Measurements from ENCODE around the gene RNF8.
"Not testable (repeated sequence)": the region's sequence is repeated elsewhere in the genome, so short reads cannot be mapped to it uniquely, and the experiment has no call there.

The RNF8 gene

GRCh38 chr6:37321516-37322415, 32.0 kb upstream of the RNF8 start:
- no peak for DNase-seq

GRCh38 chr6:37323580-37323979, 30.2 kb upstream of the RNF8 start:
- DNase-seq, result no peak

GRCh38 chr6:37324131-37325033, 29.4 kb upstream of the RNF8 start:
- DNase-seq, result no peak

GRCh38 chr6:37330345-37330744, 23.4 kb upstream of the RNF8 start:
- not testable (repeated sequence) for DNase-seq

GRCh38 chr6:37331047-37331446, 22.7 kb upstream of the RNF8 start:
- no peak for DNase-seq

- no peak for DNase-seq
Observed at GRCh38 chr6:37332894-37333293, 20.9 kb upstream of the RNF8 start.

GRCh38 chr6:37334047-37334446, 19.7 kb upstream of the RNF8 start:
- no peak for DNase-seq

GRCh38 chr6:37338317-37338716, 15.5 kb upstream of the RNF8 start:
- DNase-seq, result not testable (repeated sequence)

- DNase-seq, result no peak
Observed at GRCh38 chr6:37338745-37339255, 15.0 kb upstream of the RNF8 start.

GRCh38 chr6:37339741-37340638, 13.8 kb upstream of the RNF8 start:
- DNase-seq, result no peak

GRCh38 chr6:37340639-37340943, 13.2 kb upstream of the RNF8 start:
- no peak for DNase-seq

- DNase-seq, result no peak
Observed at GRCh38 chr6:37343248-37343647, 10.5 kb upstream of the RNF8 start.

GRCh38 chr6:37344308-37344707, 9.5 kb upstream of the RNF8 start:
- DNase-seq, result no peak

GRCh38 chr6:37345804-37346203, 8.0 kb upstream of the RNF8 start:
- not testable (repeated sequence) for DNase-seq

- DNase-seq, result no peak
Observed at GRCh38 chr6:37347177-37347576, 6.6 kb upstream of the RNF8 start.

GRCh38 chr6:37347670-37348111, 6.1 kb upstream of the RNF8 start:
- DNase-seq, result no peak

- DNase-seq, result no peak
Observed at GRCh38 chr6:37351027-37351426, 2.8 kb upstream of the RNF8 start.

- DNase-seq, result no peak
Observed at GRCh38 chr6:37352384-37352783, 1.4 kb upstream of the RNF8 start.

- peak; percentile 67 for DNase-seq
Observed at GRCh38 chr6:37354526-37355384, 972 bp downstream of the RNF8 start.

- no peak for DNase-seq
Observed at GRCh38 chr6:37357288-37357687, 3.5 kb downstream of the RNF8 start.

GRCh38 chr6:37357860-37358259, 4.1 kb downstream of the RNF8 start:
- DNase-seq, result no peak

- no peak for DNase-seq
Observed at GRCh38 chr6:37359039-37359438, 5.3 kb downstream of the RNF8 start.
